SU-DHL-6 (cell line): ENCODE measurements around the gene ANO7.

Source experiments
- EZH2phosphoT487 ChIP-seq: fragments of 200-600 bp; sonication (generic), shearing (Covaris generic); conservative IDR thresholded peaks from 2 replicates; pipeline ENCODE4 v1.6.1; 2018; ENCODE audit warnings: mild to moderate bottlenecking, antibody characterized with exemption, low read length, moderate library complexity, mixed read lengths
- TF ChIP-seq, protein P1 (sequence below): fragments of 200-600 bp; sonication (generic); IDR thresholded peaks from one replicate; pipeline ENCODE4 v1.5.1; 2017; ENCODE audit warnings: antibody characterized with exemption, mild to moderate bottlenecking, low read length, moderate library complexity; ENCODE audit not compliant: insufficient read depth, poor library complexity, severe bottlenecking

DNA sequence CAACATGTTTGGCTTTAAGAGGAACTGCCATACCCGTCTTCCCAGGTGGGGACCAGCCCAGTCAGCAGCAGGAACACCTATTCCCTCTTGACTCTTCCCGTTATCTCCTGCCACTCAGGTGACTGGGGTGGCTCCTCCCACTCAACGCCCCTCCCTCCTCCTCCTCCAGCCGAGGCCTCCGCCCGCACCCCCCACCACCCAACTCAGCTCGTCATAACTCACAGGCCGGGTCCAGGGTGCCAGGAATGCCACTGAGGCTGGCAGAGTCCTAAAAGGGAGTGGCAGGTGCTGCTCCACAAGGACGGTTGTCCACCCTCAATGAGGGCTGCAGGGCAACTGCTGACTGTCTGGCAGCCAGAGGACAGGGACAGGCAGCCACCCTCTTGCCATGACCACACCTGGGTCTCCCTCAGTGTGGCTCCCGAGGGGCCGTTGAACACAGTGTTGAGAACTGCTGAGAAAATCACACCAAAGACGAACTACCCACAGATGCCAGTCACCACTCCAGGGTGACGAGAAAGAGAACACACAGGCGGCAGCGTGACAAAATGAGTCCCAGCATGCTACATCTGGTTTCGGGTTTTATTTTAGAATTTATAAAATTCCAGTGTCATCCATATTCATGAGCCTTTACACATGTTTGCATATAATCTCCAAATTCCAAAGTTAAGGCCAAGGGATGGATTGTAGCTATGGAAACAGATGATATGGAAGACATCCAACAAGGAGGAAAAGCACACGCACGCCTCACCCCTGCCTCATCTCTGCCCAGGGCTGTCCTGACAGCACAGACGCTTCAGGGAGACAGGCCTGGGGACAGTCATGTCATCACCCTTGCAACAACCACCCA is 38.5 kb downstream of the ANO7 start:
- TF ChIP-seq, protein P1, sequence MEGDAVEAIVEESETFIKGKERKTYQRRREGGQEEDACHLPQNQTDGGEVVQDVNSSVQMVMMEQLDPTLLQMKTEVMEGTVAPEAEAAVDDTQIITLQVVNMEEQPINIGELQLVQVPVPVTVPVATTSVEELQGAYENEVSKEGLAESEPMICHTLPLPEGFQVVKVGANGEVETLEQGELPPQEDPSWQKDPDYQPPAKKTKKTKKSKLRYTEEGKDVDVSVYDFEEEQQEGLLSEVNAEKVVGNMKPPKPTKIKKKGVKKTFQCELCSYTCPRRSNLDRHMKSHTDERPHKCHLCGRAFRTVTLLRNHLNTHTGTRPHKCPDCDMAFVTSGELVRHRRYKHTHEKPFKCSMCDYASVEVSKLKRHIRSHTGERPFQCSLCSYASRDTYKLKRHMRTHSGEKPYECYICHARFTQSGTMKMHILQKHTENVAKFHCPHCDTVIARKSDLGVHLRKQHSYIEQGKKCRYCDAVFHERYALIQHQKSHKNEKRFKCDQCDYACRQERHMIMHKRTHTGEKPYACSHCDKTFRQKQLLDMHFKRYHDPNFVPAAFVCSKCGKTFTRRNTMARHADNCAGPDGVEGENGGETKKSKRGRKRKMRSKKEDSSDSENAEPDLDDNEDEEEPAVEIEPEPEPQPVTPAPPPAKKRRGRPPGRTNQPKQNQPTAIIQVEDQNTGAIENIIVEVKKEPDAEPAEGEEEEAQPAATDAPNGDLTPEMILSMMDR: no peak
- TF ChIP-seq EZH2phosphoT487: no peak
